ENCODE data around the gene LDHB.
"Not testable (repeated sequence)": the region's sequence is repeated elsewhere in the genome, so short reads cannot be mapped to it uniquely, and the experiment has no call there.

LDHB gene

GRCh38 chr12:21661396-21662093, 3.9 kb upstream of the LDHB start:
- DNase-seq (ENCODE audit: low spot score): not testable (repeated sequence)

- no peak for DNase-seq (ENCODE audit: low spot score)
These were observed 1.7 kb upstream of the LDHB start for GRCh38 chr12:21659383-21659782.

- peak; percentile 37 for DNase-seq (ENCODE audit: low spot score)
These were observed 727 bp downstream of the LDHB start for GRCh38 chr12:21656905-21657325.

GRCh38 chr12:21655591-21655990, 2.1 kb downstream of the LDHB start:
- DNase-seq (ENCODE audit: low spot score): no peak

GRCh38 chr12:21651821-21652220, 5.8 kb downstream of the LDHB start:
- no peak for DNase-seq (ENCODE audit: low spot score)

GRCh38 chr12:21650997-21651396, 6.6 kb downstream of the LDHB start:
- no peak for DNase-seq (ENCODE audit: low spot score)

- DNase-seq (ENCODE audit: low spot score): peak; percentile 13
These were observed 8.6 kb downstream of the LDHB start for GRCh38 chr12:21649034-21649433.

- DNase-seq (ENCODE audit: low spot score): no peak
These were observed 9.3 kb downstream of the LDHB start for GRCh38 chr12:21648378-21648777.

- DNase-seq (ENCODE audit: low spot score): no peak
These were observed 10.5 kb downstream of the LDHB start for GRCh38 chr12:21647179-21647578.

- not testable (repeated sequence) for DNase-seq (ENCODE audit: low spot score)
These were observed 12.6 kb downstream of the LDHB start for GRCh38 chr12:21645041-21645500.

- DNase-seq (ENCODE audit: low spot score): no peak
These were observed 13.1 kb downstream of the LDHB start for GRCh38 chr12:21644516-21644915.

GRCh38 chr12:21643758-21644157, 13.9 kb downstream of the LDHB start:
- DNase-seq (ENCODE audit: low spot score): no peak

- peak; percentile 32 for DNase-seq (ENCODE audit: low spot score)
These were observed 14.8 kb downstream of the LDHB start for GRCh38 chr12:21642707-21643389.

GRCh38 chr12:21638054-21638891, 19.4 kb downstream of the LDHB start:
- DNase-seq (ENCODE audit: low spot score): no peak

- no peak for DNase-seq (ENCODE audit: low spot score)
These were observed 23.4 kb downstream of the LDHB start for GRCh38 chr12:21634245-21634644.

GRCh38 chr12:21631367-21631766, 26.3 kb downstream of the LDHB start:
- no peak for DNase-seq (ENCODE audit: low spot score)

GRCh38 chr12:21627924-21628323, 29.7 kb downstream of the LDHB start:
- DNase-seq (ENCODE audit: low spot score): no peak

- no peak for DNase-seq (ENCODE audit: low spot score)
These were observed 39.1 kb downstream of the LDHB start for GRCh38 chr12:21618566-21618965.

- no peak for DNase-seq (ENCODE audit: low spot score)
These were observed 40.6 kb downstream of the LDHB start for GRCh38 chr12:21617030-21617429.

GRCh38 chr12:21615431-21615830, 42.2 kb downstream of the LDHB start:
- DNase-seq (ENCODE audit: low spot score): peak; percentile 61

- no peak for DNase-seq (ENCODE audit: low spot score)
These were observed 43.1 kb downstream of the LDHB start for GRCh38 chr12:21614506-21614905.

- no peak for DNase-seq (ENCODE audit: low spot score)
These were observed 43.7 kb downstream of the LDHB start for GRCh38 chr12:21613931-21614330.

- DNase-seq (ENCODE audit: low spot score): peak; percentile 16
These were observed 49.4 kb downstream of the LDHB start for GRCh38 chr12:21608196-21608595.
